ENCODE measurements around the gene GPC5.

Gene GPC5

DNA sequence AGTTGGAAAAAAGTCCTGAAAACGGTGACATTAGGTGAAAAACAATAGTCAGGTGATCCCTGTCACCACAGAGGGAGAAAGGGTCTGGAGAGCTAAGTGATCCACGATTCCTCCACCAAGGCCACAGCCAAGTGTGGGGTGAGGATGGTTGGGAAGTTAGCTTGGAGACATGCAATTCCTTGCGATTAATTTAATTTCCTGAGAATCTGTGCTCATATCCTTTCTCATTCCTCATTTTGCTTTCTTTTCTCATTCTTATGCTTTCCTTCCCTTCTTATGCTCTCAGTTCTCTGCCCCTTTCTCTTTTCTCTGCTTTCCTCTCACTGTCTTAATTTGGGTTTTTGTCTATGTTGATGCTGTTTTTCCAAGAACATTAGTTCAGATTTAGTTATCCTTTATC lies 68.8 kb downstream of the GPC5 start:
- no peak for DNase-seq

- DNase-seq = no peak
Measured at GRCh38 chr13:91468301-91468700, 69.9 kb downstream of the GPC5 start.

DNA sequence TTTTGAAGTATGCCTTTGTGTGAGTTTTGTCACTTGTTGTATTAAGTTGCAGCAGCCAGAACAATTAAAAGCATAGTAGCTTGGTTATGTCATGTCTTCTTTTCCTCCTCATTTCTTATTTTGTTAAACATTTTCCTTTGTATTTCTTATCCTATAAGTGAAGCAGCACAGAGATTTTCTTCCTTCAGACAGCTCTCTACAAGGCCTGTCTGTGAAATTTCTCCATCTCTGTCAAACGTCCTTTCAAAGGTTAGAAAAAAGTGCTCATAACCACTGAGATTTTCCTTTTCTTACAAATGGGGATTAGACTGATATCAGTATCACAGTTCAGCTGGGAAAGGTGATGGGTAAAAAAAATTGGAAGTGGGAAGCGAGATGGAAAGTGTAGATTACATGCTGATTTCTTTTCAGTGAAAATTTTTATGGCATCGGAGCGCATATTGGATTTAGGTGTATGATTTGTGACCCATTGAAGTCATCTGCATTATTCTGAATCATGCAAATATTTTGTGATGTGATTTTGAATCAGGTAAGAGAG lies 71.7 kb downstream of the GPC5 start:
- DNase-seq = no peak

DNA sequence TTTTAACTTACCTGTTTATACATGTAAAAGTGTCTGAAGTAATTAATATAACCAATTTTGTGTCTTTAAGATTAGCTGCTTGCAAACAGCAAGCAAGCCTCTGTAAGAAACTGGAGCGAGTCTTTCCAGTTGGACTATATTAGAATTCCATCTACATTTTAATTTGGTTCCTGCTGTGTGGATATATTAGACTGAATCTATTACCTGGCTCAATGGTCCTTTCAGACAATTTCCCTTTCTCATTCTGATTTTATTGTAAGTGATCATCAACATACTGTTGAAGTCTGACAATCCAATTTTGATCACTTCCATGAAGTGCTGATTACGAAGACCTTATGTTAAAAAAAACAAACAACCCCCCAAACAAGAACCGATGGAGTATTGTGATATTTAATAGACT lies 72.3 kb downstream of the GPC5 start:
- no peak for DNase-seq

GRCh38 chr13:91482427-91482826 lies 84.0 kb downstream of the GPC5 start:
- no peak for DNase-seq

- DNase-seq = no peak
Measured at GRCh38 chr13:91491980-91492379, 93.6 kb downstream of the GPC5 start.

GRCh38 chr13:91493442-91493841 lies 95.0 kb downstream of the GPC5 start:
- no peak for DNase-seq

GRCh38 chr13:91498298-91498697 lies 99.9 kb downstream of the GPC5 start:
- no peak for DNase-seq

DNA sequence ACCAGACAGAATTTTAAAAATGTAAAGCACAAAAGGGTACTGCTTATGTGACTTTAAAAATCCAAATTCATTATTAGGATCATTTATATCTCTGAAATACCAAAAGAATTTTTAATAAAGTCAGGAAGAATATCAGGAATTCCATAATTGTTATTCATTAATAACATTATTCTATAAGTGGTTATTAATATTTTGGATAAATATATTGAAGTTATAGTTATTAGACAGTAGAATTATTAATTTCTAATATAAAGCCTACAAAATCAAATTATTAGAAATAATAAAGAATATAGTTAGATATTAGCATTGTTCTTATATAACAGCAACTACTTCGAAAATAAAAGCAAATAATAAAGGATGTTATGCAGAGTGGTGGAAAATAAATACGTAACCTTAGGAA lies 105.8 kb downstream of the GPC5 start:
- DNase-seq = no peak

DNA sequence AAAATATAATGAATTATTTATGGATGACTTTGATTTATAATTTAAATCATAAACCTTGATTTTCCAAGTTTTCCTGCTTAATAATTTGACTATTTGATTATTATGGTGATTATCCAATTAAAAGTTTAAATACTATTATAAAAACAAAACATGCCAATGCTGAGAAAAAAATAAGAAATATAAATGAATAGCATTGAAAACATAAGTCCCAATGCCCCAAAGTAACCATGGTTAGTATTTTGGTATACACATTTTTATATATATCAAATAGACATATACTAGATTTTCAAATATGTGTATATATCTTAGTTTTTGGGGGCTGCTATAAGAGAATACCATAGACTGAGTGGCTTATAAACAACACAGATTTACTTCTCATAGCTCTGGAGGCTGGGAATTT lies 108.3 kb downstream of the GPC5 start:
- no peak for DNase-seq

GRCh38 chr13:91510058-91510457 lies 111.6 kb downstream of the GPC5 start:
- DNase-seq = no peak

DNA sequence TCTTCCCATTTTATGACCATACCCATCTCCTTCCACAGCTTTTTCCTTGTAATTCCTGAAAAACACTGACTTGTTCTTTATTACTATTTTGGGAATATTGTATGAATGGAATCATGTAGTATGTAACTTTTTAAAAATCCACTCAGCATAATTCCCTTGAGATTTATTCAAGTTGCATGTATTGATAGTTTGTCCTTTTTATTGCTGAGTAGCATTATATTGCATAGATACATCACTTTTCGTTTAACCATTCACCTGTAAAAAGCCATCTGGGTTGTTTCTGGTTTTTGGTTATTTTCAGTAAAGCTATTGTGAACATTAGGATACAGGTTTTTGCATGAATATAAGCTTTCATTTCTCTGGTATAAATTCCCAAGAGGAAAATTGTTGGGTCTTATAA lies 115.4 kb downstream of the GPC5 start:
- DNase-seq = no peak

GRCh38 chr13:91516799-91517198 lies 118.4 kb downstream of the GPC5 start:
- no peak for DNase-seq

DNA sequence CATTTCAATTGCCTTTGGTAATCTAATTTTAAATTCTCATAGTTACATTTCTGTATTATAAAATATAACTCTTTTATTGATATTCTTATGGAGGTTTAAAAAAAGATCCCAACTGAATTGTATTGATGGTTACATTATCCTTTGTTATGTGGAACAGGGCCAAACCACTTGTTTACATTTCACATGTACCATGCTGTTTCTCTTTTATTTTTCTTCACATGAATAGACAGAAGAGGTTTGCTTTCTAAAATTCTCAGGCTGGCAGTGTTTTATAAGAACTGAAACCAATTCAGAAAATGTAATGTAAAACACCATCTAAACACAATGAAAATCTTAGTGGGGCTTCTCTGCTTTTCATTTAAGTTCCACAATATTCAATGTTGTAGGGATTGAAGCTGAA lies 122.5 kb downstream of the GPC5 start:
- no peak for DNase-seq

DNA sequence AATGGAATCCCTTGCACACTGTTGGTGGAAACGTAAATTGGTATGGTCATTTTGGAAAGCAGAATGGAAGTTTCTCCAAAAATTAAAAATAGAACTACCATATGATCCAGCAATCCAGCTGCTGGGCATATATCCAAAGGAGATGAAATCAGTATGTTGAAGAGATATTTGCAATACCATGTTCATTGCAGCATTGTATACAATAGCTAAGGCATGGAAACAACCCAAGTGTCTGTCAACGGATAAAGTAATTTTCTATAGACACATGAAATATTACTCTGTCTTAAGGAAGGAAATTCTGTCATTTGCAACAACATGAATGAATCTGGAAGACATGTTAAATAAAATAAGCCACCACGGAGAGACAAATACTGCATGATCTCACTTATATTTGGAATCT lies 124.7 kb downstream of the GPC5 start:
- DNase-seq = no peak

DNA sequence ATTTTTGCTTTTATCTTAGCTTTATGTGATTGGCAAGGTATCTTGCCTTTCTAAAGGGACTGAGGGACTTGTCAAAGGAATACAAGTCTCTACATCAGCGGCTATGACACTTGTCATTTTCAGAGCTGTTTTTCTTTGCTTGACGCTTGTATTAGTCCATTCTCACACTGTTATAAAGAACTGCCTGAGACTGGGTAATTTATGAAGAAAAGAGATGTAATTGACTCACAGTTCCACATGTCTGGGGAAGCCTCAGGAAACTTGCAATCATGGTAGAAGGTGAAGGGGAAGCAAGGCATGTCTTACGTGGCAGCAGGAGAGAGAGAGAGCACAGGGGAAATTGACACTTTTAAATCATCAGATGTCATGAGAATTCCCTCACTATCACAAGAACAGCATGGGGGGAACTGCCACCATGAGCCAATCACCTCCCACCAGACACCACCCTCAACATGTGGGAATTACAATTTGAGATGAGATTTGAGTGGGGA lies 128.2 kb downstream of the GPC5 start:
- no peak for DNase-seq

DNA sequence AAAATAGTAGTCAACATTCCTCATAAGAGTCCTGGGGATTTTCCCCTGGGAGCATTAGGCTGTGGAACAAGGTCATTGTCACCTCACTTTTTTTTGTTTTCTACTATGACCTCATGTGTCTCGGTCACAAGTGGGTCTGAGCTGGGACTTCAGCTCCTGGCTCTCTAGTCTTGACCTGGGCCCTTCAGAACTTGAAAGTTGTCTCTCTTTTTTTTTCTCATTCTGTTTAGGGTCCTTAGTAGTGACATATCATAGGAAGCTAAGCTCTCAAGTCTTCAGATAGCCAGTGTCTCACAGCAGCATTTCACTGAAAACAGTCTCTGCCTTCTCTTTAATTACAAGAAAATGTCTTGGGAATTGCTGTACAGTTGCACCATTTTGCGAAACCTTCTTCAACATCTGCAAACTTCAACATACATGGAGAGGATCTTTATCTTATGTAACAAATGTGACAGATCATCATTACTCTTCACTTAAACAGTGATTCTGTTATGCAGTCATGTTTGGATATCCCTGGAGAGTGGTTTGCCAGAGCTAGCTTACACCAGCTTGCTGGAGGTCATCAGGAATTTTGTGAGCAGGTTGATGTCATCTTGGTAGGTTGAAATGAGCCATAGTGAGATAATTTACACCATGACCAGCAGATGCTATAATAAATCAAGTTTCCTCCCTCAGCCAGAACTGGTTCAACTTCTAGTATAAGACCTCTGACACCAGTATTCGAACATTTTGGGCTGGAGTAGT lies 131.5 kb downstream of the GPC5 start:
- no peak for DNase-seq

GRCh38 chr13:91531646-91532045 lies 133.2 kb downstream of the GPC5 start:
- no peak for DNase-seq

DNA sequence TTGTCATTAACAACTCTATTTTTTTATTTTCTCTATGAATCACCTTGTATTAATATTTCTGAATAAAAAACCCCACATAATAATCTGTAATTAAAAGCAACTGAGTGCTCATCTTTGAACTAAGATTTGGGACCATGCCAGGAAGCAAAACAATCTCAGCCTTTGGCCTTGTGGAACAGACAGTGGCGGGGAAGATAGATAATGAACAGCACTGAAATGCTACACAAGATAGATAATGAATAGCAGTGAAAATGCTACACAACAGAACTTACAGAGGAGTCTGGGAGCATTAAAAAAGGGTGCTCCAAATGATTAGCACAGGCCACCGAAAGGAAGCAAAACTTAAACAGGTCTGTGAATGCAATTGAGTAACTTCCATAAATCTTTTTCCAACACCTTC lies 134.9 kb downstream of the GPC5 start:
- DNase-seq = no peak

DNA sequence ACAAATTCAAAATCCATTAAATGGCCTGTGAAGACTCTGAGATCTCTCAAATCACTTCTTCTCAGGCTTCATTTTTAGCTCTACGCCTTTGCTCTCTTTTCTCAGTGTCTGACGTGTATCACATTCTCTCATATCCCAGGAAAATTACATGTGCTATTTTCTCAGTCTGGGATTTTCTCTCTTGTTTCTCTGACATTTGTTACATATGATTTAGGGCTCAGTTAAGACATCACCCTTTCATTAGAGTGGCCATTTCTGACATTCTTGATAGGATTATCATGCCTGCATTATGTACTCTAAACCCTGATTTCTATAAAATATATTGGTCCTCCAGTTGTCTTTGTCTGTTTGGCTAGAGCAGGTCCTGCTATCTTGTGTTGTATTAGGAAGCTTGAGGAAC lies 136.6 kb downstream of the GPC5 start:
- DNase-seq = no peak

- DNase-seq = no peak
Measured at GRCh38 chr13:91537376-91537775, 139.0 kb downstream of the GPC5 start.

- DNase-seq = no peak
Measured at GRCh38 chr13:91539286-91540157, 141.1 kb downstream of the GPC5 start.

- no peak for DNase-seq
Measured at GRCh38 chr13:91540158-91540736, 141.8 kb downstream of the GPC5 start.

GRCh38 chr13:91544723-91545122 lies 146.3 kb downstream of the GPC5 start:
- no peak for DNase-seq
